ENCODE results near the gene NAA40. TPM values are rescaled to one million over a fixed set of nuclear protein-coding genes. Genes with fewer than 3 reads are reported as not detected.

NAA40 gene
- polyA plus RNA-seq, 1 donor from 2014 or later: 66.7 TPM

DNA sequence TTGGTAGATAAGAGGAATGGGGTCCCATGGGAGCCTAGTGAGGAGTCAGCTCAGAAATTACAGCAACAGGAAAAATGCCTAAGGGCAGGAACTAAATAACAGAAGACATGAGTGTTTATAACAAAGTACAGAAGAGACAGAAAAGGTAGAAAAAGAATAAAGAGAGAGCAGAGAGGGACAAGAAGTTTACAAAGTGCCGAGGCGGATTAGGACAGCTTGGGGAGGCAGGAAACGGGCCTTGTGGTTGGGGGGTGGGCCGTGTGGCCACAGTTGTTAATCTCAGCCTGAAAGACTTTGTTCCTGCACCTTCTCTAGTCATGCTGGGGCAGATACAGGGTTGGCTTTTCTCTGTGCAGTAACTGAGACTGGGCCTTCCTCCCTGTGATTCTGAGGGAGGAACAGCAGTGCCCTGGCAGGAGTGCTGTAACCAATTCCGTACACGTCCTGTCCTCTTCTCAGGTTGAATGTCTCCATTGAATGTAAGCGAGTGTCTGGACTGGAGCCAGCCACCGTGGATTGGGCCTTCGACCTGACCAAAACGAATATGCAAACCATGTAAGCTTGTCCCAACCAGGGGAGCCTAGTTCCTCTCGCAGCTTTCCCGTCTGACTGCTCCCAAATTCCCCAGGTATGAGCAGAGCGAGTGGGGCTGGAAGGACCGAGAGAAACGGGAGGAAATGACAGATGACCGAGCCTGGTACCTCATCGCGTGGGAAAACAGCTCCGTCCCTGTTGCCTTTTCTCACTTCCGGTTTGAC lies 13.2 kb downstream of the NAA40 start:
- Histone ChIP-seq H4K20me1 (ENCODE audit: insufficient read depth) (no peaks in the 10 kb centered on the region), H2AFZ (ENCODE audit: low read depth, low read length) (no peak overlapping the region), H3F3A (ENCODE audit: insufficient read depth, low read length, poor library complexity, severe bottlenecking) (no peaks in the 10 kb centered on the region), H3K4me3 (ENCODE audit: low read length) (no peak overlapping the region), H3K9me2 (ENCODE audit: insufficient read depth, low read length) (no peaks in the 10 kb centered on the region), H3K36me3 (ENCODE audit: insufficient read depth, low read length) (peaks cover 8% of the 10 kb centered on the region), H3K9ac (ENCODE audit: low read length) (no peak overlapping the region), H3K27me3 (ENCODE audit: insufficient read depth, low read depth, low read length) (no peaks in the 10 kb centered on the region), H3K4me2 (ENCODE audit: low read length) (no peak overlapping the region), H3K9me3 (ENCODE audit: low read length) (no peaks in the 10 kb centered on the region), H3K79me2 (replicated peaks; ENCODE audit: insufficient read depth, low read length) (no peaks in the 10 kb centered on the region), H3K27ac (ENCODE audit: low read length) (no peak overlapping the region)
- no peak for TF ChIP-seq EZH2 (IDR thresholded peaks at IDR 0.05; ENCODE audit: borderline replicate concordance, insufficient read depth, low read length, poor library complexity, severe bottlenecking)
- TF ChIP-seq, protein P1, sequence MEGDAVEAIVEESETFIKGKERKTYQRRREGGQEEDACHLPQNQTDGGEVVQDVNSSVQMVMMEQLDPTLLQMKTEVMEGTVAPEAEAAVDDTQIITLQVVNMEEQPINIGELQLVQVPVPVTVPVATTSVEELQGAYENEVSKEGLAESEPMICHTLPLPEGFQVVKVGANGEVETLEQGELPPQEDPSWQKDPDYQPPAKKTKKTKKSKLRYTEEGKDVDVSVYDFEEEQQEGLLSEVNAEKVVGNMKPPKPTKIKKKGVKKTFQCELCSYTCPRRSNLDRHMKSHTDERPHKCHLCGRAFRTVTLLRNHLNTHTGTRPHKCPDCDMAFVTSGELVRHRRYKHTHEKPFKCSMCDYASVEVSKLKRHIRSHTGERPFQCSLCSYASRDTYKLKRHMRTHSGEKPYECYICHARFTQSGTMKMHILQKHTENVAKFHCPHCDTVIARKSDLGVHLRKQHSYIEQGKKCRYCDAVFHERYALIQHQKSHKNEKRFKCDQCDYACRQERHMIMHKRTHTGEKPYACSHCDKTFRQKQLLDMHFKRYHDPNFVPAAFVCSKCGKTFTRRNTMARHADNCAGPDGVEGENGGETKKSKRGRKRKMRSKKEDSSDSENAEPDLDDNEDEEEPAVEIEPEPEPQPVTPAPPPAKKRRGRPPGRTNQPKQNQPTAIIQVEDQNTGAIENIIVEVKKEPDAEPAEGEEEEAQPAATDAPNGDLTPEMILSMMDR (IDR thresholded peaks at IDR 0.05; ENCODE audit: poor library complexity, severe bottlenecking): no peak
- TF ChIP-seq POLR2AphosphoS5 (IDR thresholded peaks at IDR 0.05): no peak
- TF ChIP-seq EP300 (conservative IDR thresholded peaks at IDR 0.05; ENCODE audit: poor library complexity, severe bottlenecking): no peak
- TF ChIP-seq RAD21 (conservative IDR thresholded peaks at IDR 0.05): no peak
- TF ChIP-seq, protein P2, sequence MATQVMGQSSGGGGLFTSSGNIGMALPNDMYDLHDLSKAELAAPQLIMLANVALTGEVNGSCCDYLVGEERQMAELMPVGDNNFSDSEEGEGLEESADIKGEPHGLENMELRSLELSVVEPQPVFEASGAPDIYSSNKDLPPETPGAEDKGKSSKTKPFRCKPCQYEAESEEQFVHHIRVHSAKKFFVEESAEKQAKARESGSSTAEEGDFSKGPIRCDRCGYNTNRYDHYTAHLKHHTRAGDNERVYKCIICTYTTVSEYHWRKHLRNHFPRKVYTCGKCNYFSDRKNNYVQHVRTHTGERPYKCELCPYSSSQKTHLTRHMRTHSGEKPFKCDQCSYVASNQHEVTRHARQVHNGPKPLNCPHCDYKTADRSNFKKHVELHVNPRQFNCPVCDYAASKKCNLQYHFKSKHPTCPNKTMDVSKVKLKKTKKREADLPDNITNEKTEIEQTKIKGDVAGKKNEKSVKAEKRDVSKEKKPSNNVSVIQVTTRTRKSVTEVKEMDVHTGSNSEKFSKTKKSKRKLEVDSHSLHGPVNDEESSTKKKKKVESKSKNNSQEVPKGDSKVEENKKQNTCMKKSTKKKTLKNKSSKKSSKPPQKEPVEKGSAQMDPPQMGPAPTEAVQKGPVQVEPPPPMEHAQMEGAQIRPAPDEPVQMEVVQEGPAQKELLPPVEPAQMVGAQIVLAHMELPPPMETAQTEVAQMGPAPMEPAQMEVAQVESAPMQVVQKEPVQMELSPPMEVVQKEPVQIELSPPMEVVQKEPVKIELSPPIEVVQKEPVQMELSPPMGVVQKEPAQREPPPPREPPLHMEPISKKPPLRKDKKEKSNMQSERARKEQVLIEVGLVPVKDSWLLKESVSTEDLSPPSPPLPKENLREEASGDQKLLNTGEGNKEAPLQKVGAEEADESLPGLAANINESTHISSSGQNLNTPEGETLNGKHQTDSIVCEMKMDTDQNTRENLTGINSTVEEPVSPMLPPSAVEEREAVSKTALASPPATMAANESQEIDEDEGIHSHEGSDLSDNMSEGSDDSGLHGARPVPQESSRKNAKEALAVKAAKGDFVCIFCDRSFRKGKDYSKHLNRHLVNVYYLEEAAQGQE (IDR thresholded peaks at IDR 0.05; ENCODE audit: borderline replicate concordance): no peak
- TF ChIP-seq MXI1 (conservative IDR thresholded peaks at IDR 0.05; ENCODE audit: poor library complexity, severe bottlenecking): no peak
- TF ChIP-seq SMC3 (conservative IDR thresholded peaks at IDR 0.05; ENCODE audit: poor library complexity): no peak

DNA sequence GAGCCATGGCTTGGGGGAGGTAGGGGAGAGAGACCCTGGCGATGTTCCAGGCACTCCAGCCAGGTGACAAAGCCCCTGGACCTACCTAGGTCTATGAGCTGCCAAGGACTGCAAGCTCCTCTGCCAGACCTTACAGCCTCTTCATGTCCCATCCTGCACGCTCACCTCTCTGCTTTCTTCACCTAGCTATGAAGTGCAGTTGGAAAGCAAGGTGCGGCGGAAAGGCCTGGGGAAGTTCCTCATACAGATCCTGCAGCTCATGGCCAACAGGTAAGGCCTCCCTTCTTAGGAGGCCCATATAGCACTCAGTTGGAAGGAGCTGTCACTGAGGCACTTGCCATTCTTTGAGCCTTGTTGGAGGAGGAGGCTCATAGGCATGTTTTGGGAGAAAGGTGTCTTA lies 13.8 kb downstream of the NAA40 start:
- Histone ChIP-seq H3K27ac (ENCODE audit: low read length) (no peak overlapping the region), H3K36me3 (ENCODE audit: insufficient read depth, low read length) (peaks cover 8% of the 10 kb centered on the region), H3K79me2 (replicated peaks; ENCODE audit: insufficient read depth, low read length) (no peaks in the 10 kb centered on the region), H3K4me3 (ENCODE audit: low read length) (no peak overlapping the region), H4K20me1 (ENCODE audit: insufficient read depth) (no peaks in the 10 kb centered on the region), H3K9me2 (ENCODE audit: insufficient read depth, low read length) (no peaks in the 10 kb centered on the region), H3K4me2 (ENCODE audit: low read length) (no peak overlapping the region), H3K9ac (ENCODE audit: low read length) (no peak overlapping the region), H2AFZ (ENCODE audit: low read depth, low read length) (no peak overlapping the region), H3F3A (ENCODE audit: insufficient read depth, low read length, poor library complexity, severe bottlenecking) (no peaks in the 10 kb centered on the region), H3K9me3 (ENCODE audit: low read length) (no peaks in the 10 kb centered on the region), H3K27me3 (ENCODE audit: insufficient read depth, low read depth, low read length) (no peaks in the 10 kb centered on the region)
- no peak for TF ChIP-seq SMC3 (conservative IDR thresholded peaks at IDR 0.05; ENCODE audit: poor library complexity)
- TF ChIP-seq TAF1 (IDR thresholded peaks at IDR 0.05; ENCODE audit: low read depth): no peak
- no peak for TF ChIP-seq POLR2AphosphoS5 (IDR thresholded peaks at IDR 0.05)
- no peak for TF ChIP-seq EP300 (conservative IDR thresholded peaks at IDR 0.05; ENCODE audit: poor library complexity, severe bottlenecking)
- no peak for TF ChIP-seq MXI1 (conservative IDR thresholded peaks at IDR 0.05; ENCODE audit: poor library complexity, severe bottlenecking)
- TF ChIP-seq, protein P1 (IDR thresholded peaks at IDR 0.05; ENCODE audit: poor library complexity, severe bottlenecking): no peak
- no peak for TF ChIP-seq EZH2 (IDR thresholded peaks at IDR 0.05; ENCODE audit: borderline replicate concordance, insufficient read depth, low read length, poor library complexity, severe bottlenecking)
- TF ChIP-seq, protein P2 (IDR thresholded peaks at IDR 0.05; ENCODE audit: borderline replicate concordance): no peak
- no peak for TF ChIP-seq RAD21 (conservative IDR thresholded peaks at IDR 0.05)
